Kidney (tissue), 14 donors: ENCODE results near the gene FAM185A. TPM values are rescaled to one million over a fixed set of nuclear protein-coding genes. Genes with fewer than 3 reads are reported as not detected.

Experiments
- DNase-seq, 5 donors: peaks; one replicate each; pipeline ENCODE4 v3.0.0-alpha.2; 2013 to 2020
- FAIRE-seq: peaks from 2 replicates; lab custom pipeline; 2012; peaks lifted over from hg19 to GRCh38; lab: Jason Lieb, UNC
- H3K27ac ChIP-seq, 2 donors: one replicate each; pipeline ENCODE4 v1.7.0; 2013; ENCODE audit warnings: low read depth in 2 of 2, low read length in 2 of 2, inconsistent platforms in 1 of 2
- H3K27me3 ChIP-seq: one replicate; pipeline ENCODE4 v1.7.1; 2013; ENCODE audit warnings: low read length, inconsistent platforms; ENCODE audit not compliant: control insufficient read depth, insufficient read depth
- H3K36me3 ChIP-seq, 3 donors: one replicate each; pipeline versions ENCODE4 v1.7.0 to v1.7.1; 2013; ENCODE audit warnings: low read length in 3 of 3, control low read depth in 1 of 3, inconsistent platforms in 1 of 3; ENCODE audit not compliant: insufficient read depth in 3 of 3, control insufficient read depth in 2 of 3
- H3K4me1 ChIP-seq, 3 donors: one replicate each; pipeline versions ENCODE4 v1.7.0 to v1.7.1; 2013; ENCODE audit warnings: low read length in 3 of 3, inconsistent platforms in 1 of 3, low read depth in 1 of 3; ENCODE audit not compliant: control insufficient read depth in 2 of 3, insufficient read depth in 2 of 3
- H3K4me3 ChIP-seq, 3 donors: one replicate each; pipeline versions ENCODE4 v1.7.0 to v1.8.1; 2013; ENCODE audit warnings: low read length in 3 of 3, control low read depth in 1 of 3, inconsistent platforms in 1 of 3
- H3K9ac ChIP-seq, 3 donors: one replicate each; pipeline versions ENCODE4 v1.7.0 to v1.7.1; 2013; ENCODE audit warnings: low read length in 3 of 3, control low read depth in 1 of 3, inconsistent platforms in 1 of 3
- H3K9me3 ChIP-seq, 3 donors: one replicate each; pipeline versions ENCODE4 v1.7.0 to v1.7.1; 2013; ENCODE audit warnings: low read length in 3 of 3, control low read depth in 1 of 3, inconsistent platforms in 1 of 3; ENCODE audit not compliant: control insufficient read depth in 2 of 3, insufficient read depth in 1 of 3
- intact Hi-C: fragments of 100-400 bp; cut with DNase I; formaldehyde crosslinking; loops from one replicate; pipeline ENCODE4 v1.11.1; 2022
- polyA plus RNA-seq: library from polyadenylated mRNA; stranded (reverse); fragments of 350-450 nt; fragmentation: Illumina TruSeq; extraction: RNeasy Lipid Tissue Mini Kit (QIAGEN cat#74804); gene quantifications from one replicate; pipeline ENCODE4 v1.2.3, GENCODE V29; 2014; ENCODE audit warnings: low read depth, low replicate concordance; ENCODE audit not compliant: insufficient read depth
- total RNA-seq: library from RNA; stranded (reverse); fragmentation: NEBNext Ultra II Directional; extraction: Animal tissue kit (Norgen Biotek cat#: 25700); gene quantifications from one replicate; pipeline ENCODE4 v1.2.1, GENCODE V29; 2021
- TF ChIP-seq, protein P1 (sequence below): IDR thresholded peaks from 3 replicates; pipeline ENCODE4 v1.5.1; 2012; ENCODE audit warnings: mild to moderate bottlenecking, moderate library complexity, borderline replicate concordance; ENCODE audit not compliant: insufficient read depth; ENCODE audit errors: extremely low read depth
- donor health status: control.
- donor health status: control.
- donor health status: control.
- donor health status: control.
- donor health status: control.
- donor health status: DM: yes; HTN: yes; CAD: no.
- donor health status: Normal renal cell carcinoma (clear cell type).

The FAM185A gene
- total and polyA plus RNA-seq, 2 donors from 2014 or later = 6.5 to 10.4 TPM

DNA sequence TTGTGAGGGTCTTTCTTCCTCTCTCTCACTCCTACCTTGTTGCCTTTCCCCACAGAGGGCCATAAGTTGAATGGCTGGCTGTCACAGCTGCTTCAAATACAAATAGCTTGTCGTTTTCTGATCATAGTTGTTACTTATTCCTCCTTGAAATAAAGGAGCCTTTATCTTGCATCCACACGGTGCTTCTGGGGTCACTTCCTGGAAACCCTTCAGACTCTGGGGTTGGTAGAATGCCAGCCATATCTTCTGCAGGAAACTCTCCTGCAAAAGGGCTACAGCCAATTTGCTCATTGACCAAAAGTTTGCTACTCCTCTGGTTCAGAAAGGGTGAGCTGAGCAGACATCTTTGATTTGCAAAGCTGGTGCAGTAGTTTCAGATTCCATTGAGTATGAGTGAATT is 70.4 kb downstream of the FAM185A start:
- no peaks in the 10 kb centered on the region for H3K4me1 ChIP-seq
- H3K27ac ChIP-seq = no peak overlapping the region
- FAIRE-seq (no peak), DNase-seq (no peak)
- H3K4me3 ChIP-seq = no peak overlapping the region
- no peaks in the 10 kb centered on the region for H3K27me3 ChIP-seq
- intact Hi-C loops = no loop called here
- H3K36me3 ChIP-seq = peaks cover 0 to 6% (median 0%) of the 10 kb centered on the region in 3 donors
- H3K9me3 ChIP-seq = no peaks in the 10 kb centered on the region
- H3K9ac ChIP-seq = no peak overlapping the region
- TF ChIP-seq, protein P1, sequence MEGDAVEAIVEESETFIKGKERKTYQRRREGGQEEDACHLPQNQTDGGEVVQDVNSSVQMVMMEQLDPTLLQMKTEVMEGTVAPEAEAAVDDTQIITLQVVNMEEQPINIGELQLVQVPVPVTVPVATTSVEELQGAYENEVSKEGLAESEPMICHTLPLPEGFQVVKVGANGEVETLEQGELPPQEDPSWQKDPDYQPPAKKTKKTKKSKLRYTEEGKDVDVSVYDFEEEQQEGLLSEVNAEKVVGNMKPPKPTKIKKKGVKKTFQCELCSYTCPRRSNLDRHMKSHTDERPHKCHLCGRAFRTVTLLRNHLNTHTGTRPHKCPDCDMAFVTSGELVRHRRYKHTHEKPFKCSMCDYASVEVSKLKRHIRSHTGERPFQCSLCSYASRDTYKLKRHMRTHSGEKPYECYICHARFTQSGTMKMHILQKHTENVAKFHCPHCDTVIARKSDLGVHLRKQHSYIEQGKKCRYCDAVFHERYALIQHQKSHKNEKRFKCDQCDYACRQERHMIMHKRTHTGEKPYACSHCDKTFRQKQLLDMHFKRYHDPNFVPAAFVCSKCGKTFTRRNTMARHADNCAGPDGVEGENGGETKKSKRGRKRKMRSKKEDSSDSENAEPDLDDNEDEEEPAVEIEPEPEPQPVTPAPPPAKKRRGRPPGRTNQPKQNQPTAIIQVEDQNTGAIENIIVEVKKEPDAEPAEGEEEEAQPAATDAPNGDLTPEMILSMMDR = no peak

DNA sequence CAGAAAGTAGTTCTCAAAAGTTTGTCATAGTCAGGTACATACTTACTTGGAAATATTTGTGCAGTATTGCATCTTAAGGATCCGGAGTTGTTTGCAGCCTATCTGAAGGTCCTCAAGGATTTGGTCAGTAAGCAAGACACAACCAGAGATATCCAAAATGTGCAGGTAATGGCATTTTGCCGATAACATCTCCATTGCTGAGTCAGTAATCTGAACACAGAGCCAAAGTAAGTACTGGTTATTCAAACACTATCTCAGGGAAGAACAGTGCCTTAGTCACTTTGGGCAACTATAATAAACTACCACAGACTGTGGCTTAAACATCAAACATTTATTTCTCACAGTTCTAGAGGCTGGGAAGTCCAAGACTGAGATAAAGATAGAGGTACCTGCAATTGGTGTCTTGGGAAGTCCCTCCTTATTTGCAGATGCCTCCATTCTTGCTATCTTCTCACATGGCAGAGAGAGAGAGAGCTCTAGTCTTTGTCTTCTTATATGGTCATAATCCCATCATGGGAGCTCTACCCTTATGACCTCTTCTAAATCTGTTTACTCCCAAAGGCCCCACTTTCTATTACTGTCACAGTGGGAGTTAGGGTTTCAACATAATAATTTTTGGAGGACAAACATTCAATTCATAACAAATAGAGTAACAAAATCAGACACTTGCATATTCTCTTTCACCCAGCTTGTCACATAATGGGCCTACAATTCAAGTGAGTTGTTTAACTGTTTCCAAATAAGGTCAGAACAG is 73.4 kb downstream of the FAM185A start:
- FAIRE-seq (no peak), DNase-seq (no peak)
- intact Hi-C loops = no loop called here
- no peaks in the 10 kb centered on the region for H3K9me3 ChIP-seq
- no peak overlapping the region for H3K9ac ChIP-seq
- TF ChIP-seq, protein P1 = no peak
- no peak overlapping the region for H3K27ac ChIP-seq
- no peaks in the 10 kb centered on the region for H3K27me3 ChIP-seq
- H3K4me1 ChIP-seq = no peaks in the 10 kb centered on the region
- H3K4me3 ChIP-seq = no peak overlapping the region
- peaks cover 0 to 10% (median 2%) of the 10 kb centered on the region in 3 donors for H3K36me3 ChIP-seq

DNA sequence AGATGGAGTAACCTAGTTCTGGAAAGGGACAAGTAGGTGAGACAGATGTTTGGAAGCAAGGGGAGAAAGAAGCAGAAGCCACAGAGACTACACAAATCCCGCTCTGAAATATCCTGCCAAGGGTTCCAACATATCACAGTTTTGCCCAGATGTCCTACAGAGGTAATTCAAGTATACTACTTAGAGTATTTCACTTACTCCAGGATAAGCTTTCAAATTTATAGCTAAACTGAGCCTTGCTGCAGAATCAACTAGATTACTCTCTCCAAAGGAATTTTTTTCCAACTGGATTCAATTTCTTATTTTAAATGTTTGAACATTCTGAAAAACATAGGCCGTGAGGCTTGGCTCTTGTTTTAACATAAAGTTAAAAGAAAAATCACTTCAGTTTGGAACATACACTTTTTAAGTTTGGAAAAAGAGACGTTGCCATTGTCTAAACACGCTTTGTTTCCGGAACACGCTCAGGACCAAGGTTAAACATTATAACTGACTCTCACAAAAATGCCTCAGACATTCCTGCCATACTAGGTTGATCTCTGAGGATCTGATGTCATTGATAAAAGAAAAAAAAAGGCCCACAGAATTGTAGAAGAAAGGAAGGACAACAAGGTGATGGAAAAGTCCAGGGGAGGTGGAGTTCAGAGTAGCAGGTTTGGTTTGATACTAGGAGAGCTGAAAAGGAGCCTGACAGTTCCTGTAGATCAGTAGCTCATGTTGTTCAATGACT is 74.8 kb downstream of the FAM185A start:
- Histone ChIP-seq H3K9me3 (no peaks in the 10 kb centered on the region), H3K4me3 (no peak overlapping the region), H3K27me3 (no peaks in the 10 kb centered on the region), H3K4me1 (no peaks in the 10 kb centered on the region), H3K27ac (no peak overlapping the region), H3K9ac (no peak overlapping the region), H3K36me3 (peaks cover 0 to 12% (median 2%) of the 10 kb centered on the region in 3 donors)
- FAIRE-seq (no peak), DNase-seq (no peak)
- TF ChIP-seq, protein P1 = no peak
- intact Hi-C loops = no loop called here
